Left renal pelvis (tissue), 4 donors: ENCODE results near the gene CCPG1. TPM values are rescaled to one million over a fixed set of nuclear protein-coding genes. Genes with fewer than 3 reads are reported as not detected.
"Not testable (repeated sequence)": the region's sequence is repeated elsewhere in the genome, so short reads cannot be mapped to it uniquely, and the experiment has no call there.

Experiments used
- DNase-seq, 4 donors: peaks; one replicate each; pipeline ENCODE4 v3.0.0-alpha.2; 2013; ENCODE audit warnings: low read depth in 4 of 4, low spot score in 3 of 4
- polyA plus RNA-seq, 4 donors: library from polyadenylated mRNA; unstranded; fragments of 120-200 nt; gene quantifications; one replicate each; pipeline ENCODE4 v1.2.1, GENCODE V29; 2013; ENCODE audit not compliant: insufficient read length in 4 of 4

The CCPG1 gene, protein sequence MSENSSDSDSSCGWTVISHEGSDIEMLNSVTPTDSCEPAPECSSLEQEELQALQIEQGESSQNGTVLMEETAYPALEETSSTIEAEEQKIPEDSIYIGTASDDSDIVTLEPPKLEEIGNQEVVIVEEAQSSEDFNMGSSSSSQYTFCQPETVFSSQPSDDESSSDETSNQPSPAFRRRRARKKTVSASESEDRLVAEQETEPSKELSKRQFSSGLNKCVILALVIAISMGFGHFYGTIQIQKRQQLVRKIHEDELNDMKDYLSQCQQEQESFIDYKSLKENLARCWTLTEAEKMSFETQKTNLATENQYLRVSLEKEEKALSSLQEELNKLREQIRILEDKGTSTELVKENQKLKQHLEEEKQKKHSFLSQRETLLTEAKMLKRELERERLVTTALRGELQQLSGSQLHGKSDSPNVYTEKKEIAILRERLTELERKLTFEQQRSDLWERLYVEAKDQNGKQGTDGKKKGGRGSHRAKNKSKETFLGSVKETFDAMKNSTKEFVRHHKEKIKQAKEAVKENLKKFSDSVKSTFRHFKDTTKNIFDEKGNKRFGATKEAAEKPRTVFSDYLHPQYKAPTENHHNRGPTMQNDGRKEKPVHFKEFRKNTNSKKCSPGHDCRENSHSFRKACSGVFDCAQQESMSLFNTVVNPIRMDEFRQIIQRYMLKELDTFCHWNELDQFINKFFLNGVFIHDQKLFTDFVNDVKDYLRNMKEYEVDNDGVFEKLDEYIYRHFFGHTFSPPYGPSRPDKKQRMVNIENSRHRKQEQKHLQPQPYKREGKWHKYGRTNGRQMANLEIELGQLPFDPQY
- polyA plus RNA-seq: 10 to 100 TPM; 51.3 to 71.3 (median 66.2) TPM

- DNase-seq: peak; percentile 80 to 90 (median 86)
Observed at GRCh38 chr15:55408012-55408928, at the start of gene CCPG1, which contains the start of gene PIERCE2. Gene CCPG1 (minus strand): TSS chr15:55408359. CDS start chr15:55389424, 18,935 bp downstream. Gene PIERCE2 (plus strand): TSS chr15:55408495. CDS start chr15:55408769, 274 bp downstream.

- no peak for DNase-seq
Observed at GRCh38 chr15:55457401-55458022, 49.4 kb upstream of the CCPG1 start.

GRCh38 chr15:55447030-55447394, 38.9 kb upstream of the CCPG1 start:
- DNase-seq: not testable (repeated sequence)

- not testable (repeated sequence) for DNase-seq
Observed at GRCh38 chr15:55446379-55447029, 38.3 kb upstream of the CCPG1 start.

- not testable (repeated sequence) for DNase-seq
Observed at GRCh38 chr15:55445936-55446335, 37.8 kb upstream of the CCPG1 start.

- DNase-seq: not testable (repeated sequence)
Observed at GRCh38 chr15:55443141-55443540, 35.0 kb upstream of the CCPG1 start.

- DNase-seq: peak in 3 of 4 donors; percentile 16 to 24 (median 18)
Observed at GRCh38 chr15:55434989-55435825, 27.0 kb upstream of the CCPG1 start.

GRCh38 chr15:55422089-55422488, 13.9 kb upstream of the CCPG1 start:
- DNase-seq: no peak

DNA sequence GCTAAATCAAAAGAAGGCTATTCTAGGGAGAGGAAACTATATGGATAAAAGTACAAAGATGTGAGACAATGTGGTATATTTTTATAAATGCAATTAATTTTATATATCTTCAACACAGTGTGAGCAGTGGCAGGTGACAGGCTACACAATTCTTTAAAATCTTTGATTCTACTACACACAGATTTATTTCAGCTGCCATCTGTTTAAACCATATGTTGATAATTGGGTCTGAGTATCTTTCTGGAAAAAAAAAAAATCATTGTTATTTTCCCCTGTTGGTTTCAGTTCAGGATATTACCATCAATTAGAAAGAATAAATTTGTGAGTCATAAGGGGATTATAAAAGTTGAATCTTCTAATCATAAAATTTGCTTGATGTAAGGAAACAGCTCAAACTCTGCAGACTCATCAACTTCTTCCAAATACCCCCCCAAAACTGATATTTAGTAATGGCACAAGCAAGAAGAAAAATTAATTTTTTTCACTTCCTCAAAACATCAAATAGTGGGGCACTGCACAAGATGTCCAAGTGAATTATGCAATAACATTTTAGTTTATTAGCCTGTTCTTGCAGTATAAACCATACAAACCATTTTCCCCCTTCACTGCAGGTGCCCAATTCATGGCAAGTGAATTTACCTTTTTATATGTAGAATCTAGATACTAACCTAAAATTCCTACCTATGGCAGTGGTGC, 12.2 kb upstream of the CCPG1 start:
- DNase-seq: no peak

DNA sequence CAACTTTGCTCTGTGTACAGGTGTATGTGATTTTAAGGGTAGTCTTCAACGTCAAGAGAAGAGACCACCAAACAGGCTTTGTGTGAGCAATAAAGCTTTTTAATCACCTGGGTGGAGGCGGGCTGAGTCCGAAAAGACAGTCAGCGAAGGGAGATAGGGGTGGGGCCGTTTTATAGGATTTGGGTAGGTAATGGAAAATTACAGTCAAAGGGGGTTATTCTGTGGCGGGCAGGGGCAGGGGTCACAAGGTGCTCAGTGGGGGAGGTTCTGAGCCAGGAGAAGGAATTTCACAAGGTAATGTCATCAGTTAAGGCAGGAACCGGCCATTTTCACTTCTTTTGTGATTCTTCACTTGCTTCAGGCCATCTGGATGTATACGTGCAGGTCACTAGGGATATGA, 9.5 kb upstream of the CCPG1 start:
- not testable (repeated sequence) for DNase-seq

GRCh38 chr15:55408976-55409375, 817 bp upstream of the CCPG1 start:
- peak in 1 of 4 donors; percentile 1 for DNase-seq

DNA sequence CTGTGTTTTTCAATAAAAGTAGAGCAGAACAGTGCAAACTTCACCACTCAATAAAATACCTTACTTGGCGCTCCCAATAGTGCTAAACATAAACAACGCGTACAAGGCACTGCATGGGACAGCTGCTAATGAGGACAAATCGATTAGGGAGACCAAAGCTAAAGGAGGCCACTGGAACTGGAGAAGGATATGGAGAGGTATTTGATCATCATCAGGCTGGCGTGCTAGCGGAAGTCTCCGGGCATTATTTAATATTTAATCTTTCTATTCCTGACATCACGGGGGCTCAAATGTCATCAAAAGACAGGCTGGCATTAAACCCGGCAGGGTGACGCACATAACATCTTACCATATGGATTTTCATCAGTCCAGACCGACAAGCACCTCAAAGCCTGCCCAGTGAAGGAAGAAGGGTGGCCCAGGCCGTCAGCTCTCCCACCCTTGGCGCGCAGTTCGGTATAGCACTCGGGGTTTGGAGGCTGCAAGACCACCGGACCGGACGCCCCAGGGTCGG, 604 bp downstream of the CCPG1 start:
- DNase-seq: peak in 2 of 4 donors; percentile 5 to 6

GRCh38 chr15:55403531-55403930, 4.6 kb downstream of the CCPG1 start:
- no peak for DNase-seq

GRCh38 chr15:55402707-55403106, 5.5 kb downstream of the CCPG1 start:
- DNase-seq: no peak

- no peak for DNase-seq
Observed at GRCh38 chr15:55401786-55402246, 6.3 kb downstream of the CCPG1 start.

- not testable (repeated sequence) for DNase-seq
Observed at GRCh38 chr15:55400050-55400449, 8.1 kb downstream of the CCPG1 start.

- no peak for DNase-seq
Observed at GRCh38 chr15:55398243-55398642, 9.9 kb downstream of the CCPG1 start.

DNA sequence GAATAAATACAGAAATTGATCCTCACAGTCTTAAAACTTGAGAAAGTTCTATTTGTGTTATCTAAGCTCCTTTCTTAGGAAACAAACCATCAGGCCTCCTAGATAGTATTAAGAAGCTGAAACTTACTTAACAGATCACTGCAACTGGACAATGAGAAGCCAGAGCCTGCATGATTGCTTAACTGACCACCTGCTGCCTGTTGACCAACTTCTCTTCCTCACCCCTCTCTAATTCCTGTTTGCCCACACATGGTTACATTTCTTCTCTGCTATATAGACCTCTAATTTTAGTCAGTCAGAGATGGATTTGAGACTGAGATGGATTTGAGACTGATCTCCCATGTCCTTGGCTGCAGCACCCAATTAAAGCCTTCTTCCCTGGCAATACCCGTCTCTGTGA, 13.5 kb downstream of the CCPG1 start:
- DNase-seq: no peak
